GM20000 (cell line): Measurements from ENCODE around the gene PINLYP.

Source experiments
- DNase-seq: peaks from one replicate; pipeline ENCODE4 v3.0.0; 2012; ENCODE audit warnings: low spot score
- CTCF ChIP-seq: IDR thresholded peaks from 2 replicates; pipeline ENCODE4 v1.5.1; 2012; ENCODE audit warnings: mild to moderate bottlenecking, control low read depth; ENCODE audit errors: extremely low read depth, missing control alignments

The PINLYP gene

GRCh38 chr19:43616954-43617353 lies 41.4 kb downstream of the PINLYP start:
- DNase-seq = no peak
- no peak for TF ChIP-seq CTCF

GRCh38 chr19:43618921-43619261 lies 43.3 kb downstream of the PINLYP start:
- TF ChIP-seq CTCF = no peak
- DNase-seq = peak; percentile 81

- no peak for TF ChIP-seq CTCF
- peak; percentile 94 for DNase-seq
These were observed 43.9 kb downstream of the PINLYP start, which contains the start of gene ZNF428 for GRCh38 chr19:43619262-43620060. TSS of gene ZNF428 (minus strand) at chr19:43619629. CDS start at chr19:43614304, 5,325 bp downstream.

GRCh38 chr19:43620061-43621001 lies 44.7 kb downstream of the PINLYP start:
- no peak for TF ChIP-seq CTCF
- DNase-seq = no peak

GRCh38 chr19:43622070-43622469 lies 46.5 kb downstream of the PINLYP start:
- no peak for DNase-seq
- no peak for TF ChIP-seq CTCF

- DNase-seq = no peak
- TF ChIP-seq CTCF = no peak
These were observed 47.4 kb downstream of the PINLYP start for GRCh38 chr19:43622956-43623355.
